K562 (cell line): ENCODE data around the gene PLIN5. TPM values are rescaled to one million over a fixed set of nuclear protein-coding genes. Genes with fewer than 3 reads are reported as not detected.

Experiments
- ADNP ChIP-seq: fragments of 200-800 bp; sonication (Bioruptor generic); IDR thresholded peaks from 2 replicates; pipeline ENCODE4 v1.6.1; 2016; ENCODE audit warnings: missing genetic modification characterization, missing compliant biosample characterization
- ARID1B ChIP-seq: fragments of 450-650 bp; IDR thresholded peaks from 2 replicates; pipeline ENCODE4 v1.6.1; 2016; ENCODE audit warnings: antibody characterized with exemption, mild to moderate bottlenecking, inconsistent platforms
- FOXK2 ChIP-seq, 2 experiments: fragments of 450-650 bp; IDR thresholded peaks in 1 of 2; conservative IDR thresholded peaks in 1 of 2; 2 replicates each; pipeline ENCODE4 v1.6.1; 2016; ENCODE audit warnings: low read depth in 2 of 2, mild to moderate bottlenecking in 1 of 2
- GATAD2B ChIP-seq: fragments of 450-650 bp; IDR thresholded peaks from 2 replicates; pipeline ENCODE4 v1.6.1; 2017; ENCODE audit warnings: mild to moderate bottlenecking, borderline replicate concordance
- HMGN3 ChIP-seq: IDR thresholded peaks from 2 replicates; pipeline ENCODE4 v1.6.1; 2011; ENCODE audit warnings: borderline replicate concordance, low read depth, mild to moderate bottlenecking, mixed read lengths, low read length; ENCODE audit not compliant: insufficient read length; ENCODE audit errors: extremely low read depth
- MCM5 ChIP-seq: fragments of 450-650 bp; IDR thresholded peaks from 2 replicates; pipeline ENCODE4 v1.6.1; 2016; ENCODE audit warnings: low read depth
- MTA1 ChIP-seq: fragments of 450-650 bp; IDR thresholded peaks from 2 replicates; pipeline ENCODE4 v1.6.1; 2017; ENCODE audit warnings: borderline replicate concordance
- NFIC ChIP-seq: fragments of 450-650 bp; IDR thresholded peaks from 2 replicates; pipeline ENCODE4 v1.6.1; 2017; ENCODE audit warnings: mild to moderate bottlenecking, inconsistent platforms
- SMAD1 ChIP-seq: fragments of 150-350 bp; IDR thresholded peaks from 2 replicates; pipeline ENCODE4 v1.6.1; 2014; ENCODE audit warnings: low read length, low read depth; ENCODE audit not compliant: partially characterized antibody
- SMAD2 ChIP-seq: fragments of 150-350 bp; IDR thresholded peaks from 2 replicates; pipeline ENCODE4 v1.6.1; 2014; ENCODE audit warnings: low read depth, mild to moderate bottlenecking, low read length
- SMARCA5 ChIP-seq: fragments of 450-650 bp; IDR thresholded peaks from 2 replicates; pipeline ENCODE4 v1.6.1; 2016
- SREBF1 ChIP-seq: fragments of 150-350 bp; IDR thresholded peaks from 2 replicates; pipeline ENCODE4 v1.6.1; 2014; ENCODE audit warnings: antibody characterized with exemption, low read depth, low read length, borderline replicate concordance
- SRSF3 ChIP-seq: fragments of 200-400 bp; formaldehyde crosslinking; IDR thresholded peaks from 2 replicates; pipeline ENCODE4 v1.6.1; 2016; ENCODE audit warnings: mild to moderate bottlenecking, low read length, moderate library complexity; ENCODE audit not compliant: insufficient read depth
- TAF15 ChIP-seq: fragments of 200-400 bp; formaldehyde crosslinking; IDR thresholded peaks from 2 replicates; pipeline ENCODE4 v1.6.1; 2017; ENCODE audit warnings: mild to moderate bottlenecking, low read depth, low read length, moderate library complexity
- ZBTB1 ChIP-seq: sonication (generic); formaldehyde crosslinking; IDR thresholded peaks from 2 replicates; pipeline ENCODE4 v1.8.1; 2023; ENCODE audit warnings: missing genetic modification reagents, low read depth, mild to moderate bottlenecking, borderline replicate concordance
- ZBTB43 ChIP-seq: sonication (generic); formaldehyde crosslinking; IDR thresholded peaks from 2 replicates; pipeline ENCODE4 v1.8.0; 2023; ENCODE audit warnings: mild to moderate bottlenecking, missing genetic modification reagents
- ZNF76 ChIP-seq: fragments of 250-450 bp; sonication (Bioruptor Pico); IDR thresholded peaks from 2 replicates; pipeline ENCODE4 v1.4.0; 2020; ENCODE audit warnings: mild to moderate bottlenecking, moderate library complexity, borderline replicate concordance
- ZSCAN29 ChIP-seq: fragments of 450-650 bp; IDR thresholded peaks from 2 replicates; pipeline ENCODE4 v1.6.1; 2017
- polyA plus RNA-seq, 8 experiments: library from polyadenylated mRNA; depleted of rRNA in 4 of 8; stranded (reverse) in 5 of 8; unstranded in 3 of 8; fragments of >200 nt; fragmentation: Nextera tagmentation in 2 of 8; fragmentation: Illumina TruSeq in 1 of 8; extraction: Ambion mirVana in 2 of 8; extraction: Trizol in 1 of 8; gene quantifications; 2 replicates each; pipeline versions ENCODE4 v1.2.1 to v1.2.3, GENCODE V29; 2011 to 2014; ENCODE audit warnings: inconsistent platforms in 1 of 8, missing spikeins in 1 of 8
- total RNA-seq, 7 experiments: library from RNA; depleted of rRNA in 6 of 7; stranded (reverse); fragments of >200 nt in 6 of 7; fragmentation: Illumina TruSeq in 2 of 7; extraction: Trizol in 2 of 7; gene quantifications; 2 replicates each; pipeline versions ENCODE4 v1.2.1 to v1.2.3, GENCODE V29; 2011 to 2021; ENCODE audit warnings: low replicate concordance in 1 of 7
- TF ChIP-seq, protein P1 (sequence below), 2 experiments: IDR thresholded peaks; 2 replicates each; pipeline ENCODE4 v1.6.1; 2011; ENCODE audit warnings: borderline replicate concordance in 1 of 2, control low read depth in 1 of 2, low read depth in 1 of 2, low read length in 1 of 2, mild to moderate bottlenecking in 1 of 2, mixed read lengths in 1 of 2, moderate library complexity in 1 of 2; ENCODE audit not compliant: insufficient read depth in 1 of 2, insufficient read length in 1 of 2, poor library complexity in 1 of 2, severe bottlenecking in 1 of 2; ENCODE audit errors: extremely low read depth in 1 of 2
- TF ChIP-seq, protein P2 (sequence below): fragments of 200-800 bp; sonication (Bioruptor generic); IDR thresholded peaks from 2 replicates; pipeline ENCODE4 v1.6.1; 2016; ENCODE audit warnings: missing genetic modification characterization, missing compliant biosample characterization

The PLIN5 gene
- total and polyA plus RNA-seq, 9 of the 15 experiments (the other 6 are each of a cell fraction or from before 2014, with no cell fraction given) = 0.04 to 1.3 (median 0.50) TPM

DNA sequence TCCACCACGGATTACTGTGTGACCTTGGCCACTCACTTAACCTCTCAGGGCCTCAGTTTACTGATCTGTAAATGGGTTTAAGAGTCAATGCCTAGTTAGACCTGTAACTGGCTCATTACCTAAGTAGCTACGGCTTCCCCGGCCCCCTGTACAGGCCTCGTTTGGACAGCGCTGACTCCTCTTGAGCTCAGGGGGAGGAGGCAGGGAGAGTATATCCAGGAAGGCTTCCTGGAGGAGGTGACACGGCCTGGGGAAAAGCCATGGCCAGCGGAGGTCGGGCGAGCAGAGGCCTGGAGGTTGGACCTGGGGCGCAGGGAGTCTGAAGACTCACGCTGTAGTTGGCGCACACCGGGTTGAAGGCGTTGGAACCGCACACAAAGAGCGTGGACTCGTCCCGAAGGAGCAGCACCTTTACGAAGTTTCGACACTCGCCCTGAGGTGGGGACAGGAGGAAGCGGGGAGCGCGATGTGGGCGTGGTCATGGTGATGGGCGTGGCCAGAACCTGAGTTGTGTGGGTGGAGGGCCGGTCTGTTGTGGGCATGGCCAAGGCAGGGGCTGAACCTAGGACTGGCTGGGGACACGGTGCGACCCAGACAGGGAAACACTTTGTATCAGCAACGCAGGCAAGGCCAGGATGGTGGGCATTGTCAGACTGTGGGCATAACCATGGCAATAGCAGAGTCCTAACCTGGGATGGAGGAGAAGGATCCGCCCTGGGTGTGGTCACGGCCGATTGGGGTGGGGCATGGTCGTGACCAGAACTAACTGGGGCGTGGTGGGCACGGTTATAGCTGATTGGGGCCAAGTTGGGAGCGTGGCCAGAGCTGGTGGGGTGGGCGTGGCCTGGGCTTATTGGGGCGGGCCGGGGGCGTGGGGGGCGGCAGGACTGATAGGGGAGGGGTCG is 20.9 kb upstream of the PLIN5 start (continued):
- TF ChIP-seq, protein P1, sequence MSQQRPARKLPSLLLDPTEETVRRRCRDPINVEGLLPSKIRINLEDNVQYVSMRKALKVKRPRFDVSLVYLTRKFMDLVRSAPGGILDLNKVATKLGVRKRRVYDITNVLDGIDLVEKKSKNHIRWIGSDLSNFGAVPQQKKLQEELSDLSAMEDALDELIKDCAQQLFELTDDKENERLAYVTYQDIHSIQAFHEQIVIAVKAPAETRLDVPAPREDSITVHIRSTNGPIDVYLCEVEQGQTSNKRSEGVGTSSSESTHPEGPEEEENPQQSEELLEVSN (IDR thresholded peaks at IDR 0.05; ENCODE audit: borderline replicate concordance in 1 of 2, extremely low read depth in 1 of 2, insufficient read depth in 1 of 2, insufficient read length in 1 of 2, low read depth in 1 of 2, low read length in 1 of 2, poor library complexity in 1 of 2, severe bottlenecking in 1 of 2) = peak in 1 of 2 experiments; percentile 6
- TF ChIP-seq, protein P2, sequence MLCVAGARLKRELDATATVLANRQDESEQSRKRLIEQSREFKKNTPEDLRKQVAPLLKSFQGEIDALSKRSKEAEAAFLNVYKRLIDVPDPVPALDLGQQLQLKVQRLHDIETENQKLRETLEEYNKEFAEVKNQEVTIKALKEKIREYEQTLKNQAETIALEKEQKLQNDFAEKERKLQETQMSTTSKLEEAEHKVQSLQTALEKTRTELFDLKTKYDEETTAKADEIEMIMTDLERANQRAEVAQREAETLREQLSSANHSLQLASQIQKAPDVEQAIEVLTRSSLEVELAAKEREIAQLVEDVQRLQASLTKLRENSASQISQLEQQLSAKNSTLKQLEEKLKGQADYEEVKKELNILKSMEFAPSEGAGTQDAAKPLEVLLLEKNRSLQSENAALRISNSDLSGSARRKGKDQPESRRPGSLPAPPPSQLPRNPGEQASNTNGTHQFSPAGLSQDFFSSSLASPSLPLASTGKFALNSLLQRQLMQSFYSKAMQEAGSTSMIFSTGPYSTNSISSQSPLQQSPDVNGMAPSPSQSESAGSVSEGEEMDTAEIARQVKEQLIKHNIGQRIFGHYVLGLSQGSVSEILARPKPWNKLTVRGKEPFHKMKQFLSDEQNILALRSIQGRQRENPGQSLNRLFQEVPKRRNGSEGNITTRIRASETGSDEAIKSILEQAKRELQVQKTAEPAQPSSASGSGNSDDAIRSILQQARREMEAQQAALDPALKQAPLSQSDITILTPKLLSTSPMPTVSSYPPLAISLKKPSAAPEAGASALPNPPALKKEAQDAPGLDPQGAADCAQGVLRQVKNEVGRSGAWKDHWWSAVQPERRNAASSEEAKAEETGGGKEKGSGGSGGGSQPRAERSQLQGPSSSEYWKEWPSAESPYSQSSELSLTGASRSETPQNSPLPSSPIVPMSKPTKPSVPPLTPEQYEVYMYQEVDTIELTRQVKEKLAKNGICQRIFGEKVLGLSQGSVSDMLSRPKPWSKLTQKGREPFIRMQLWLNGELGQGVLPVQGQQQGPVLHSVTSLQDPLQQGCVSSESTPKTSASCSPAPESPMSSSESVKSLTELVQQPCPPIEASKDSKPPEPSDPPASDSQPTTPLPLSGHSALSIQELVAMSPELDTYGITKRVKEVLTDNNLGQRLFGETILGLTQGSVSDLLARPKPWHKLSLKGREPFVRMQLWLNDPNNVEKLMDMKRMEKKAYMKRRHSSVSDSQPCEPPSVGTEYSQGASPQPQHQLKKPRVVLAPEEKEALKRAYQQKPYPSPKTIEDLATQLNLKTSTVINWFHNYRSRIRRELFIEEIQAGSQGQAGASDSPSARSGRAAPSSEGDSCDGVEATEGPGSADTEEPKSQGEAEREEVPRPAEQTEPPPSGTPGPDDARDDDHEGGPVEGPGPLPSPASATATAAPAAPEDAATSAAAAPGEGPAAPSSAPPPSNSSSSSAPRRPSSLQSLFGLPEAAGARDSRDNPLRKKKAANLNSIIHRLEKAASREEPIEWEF (CRISPR knock-in tag) = no peak
- TF ChIP-seq FOXK2 (conservative IDR thresholded peaks at IDR 0.05 in 1 of 2, IDR thresholded peaks at IDR 0.05 in 1 of 2; ENCODE audit: low read depth in 2 of 2) (no peak), SREBF1 (no peak), ADNP (tag) (peak; percentile 98), ARID1B (peak; percentile 28; the same call in 1 of the 2 replicates), MCM5 (no peak), TAF15 (no peak), SMAD2 (no peak), SMAD1 (no peak), GATAD2B (no peak), NFIC (peak; percentile 26), ZBTB43 (CRISPR knock-in tag) (no peak), SRSF3 (no peak), SMARCA5 (peak; percentile 100), MTA1 (no peak; the same call in 1 of the 2 replicates), ZNF76 (CRISPR knock-in tag) (no peak), HMGN3 (no peak), ZBTB1 (CRISPR knock-in tag) (no peak), ZSCAN29 (no peak)
